Left lobe of liver (tissue), 2 donors: Measurements from ENCODE around the gene ERC1. TPM values are rescaled to one million over a fixed set of nuclear protein-coding genes. Genes with fewer than 3 reads are reported as not detected.
"Not testable (repeated sequence)": the region's sequence is repeated elsewhere in the genome, so short reads cannot be mapped to it uniquely, and the experiment has no call there.

Experiments
- ATAC-seq: fragments of 200-7000 bp; cut with Tn5 transposase; one replicate; pipeline ENCODE4 v1.9.1; 2020; ENCODE audit warnings: mild to moderate bottlenecking, moderate library complexity
- DNase-seq: peaks from one replicate; pipeline ENCODE4 v3.0.0-alpha.2; 2020; ENCODE audit warnings: low spot score
- total RNA-seq: library from RNA; stranded (reverse); gene quantifications from one replicate; pipeline ENCODE4 v1.2.1, GENCODE V29; 2021
- donor health status: DM: no; HTN: no; CAD: no; lungs with moderate emphysema.
- donor health status: DM: no; HTN: yes; CAD: no.

Gene ERC1
- total RNA-seq, 1 donor from 2014 or later = 27.8 TPM

DNA sequence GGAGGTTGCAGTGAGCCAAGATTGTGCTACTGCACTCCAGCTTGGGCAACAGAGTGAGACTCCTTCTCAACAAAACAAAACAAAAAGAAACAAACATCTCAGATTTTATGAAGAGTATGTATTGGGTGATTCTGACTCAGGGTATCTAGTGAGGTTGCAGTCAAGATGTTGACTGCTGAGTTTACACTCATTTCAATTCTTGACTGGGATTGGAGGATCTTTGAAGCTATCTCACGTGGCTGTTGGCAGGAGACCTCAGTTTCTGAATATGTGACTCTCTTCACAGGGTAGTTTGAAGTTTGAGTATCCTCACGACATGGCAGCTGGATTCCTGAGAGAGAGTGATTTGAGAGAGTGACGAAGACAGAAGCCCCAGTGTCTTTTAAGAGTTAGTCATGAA lies 29.4 kb downstream of the ERC1 start:
- ATAC-seq (no peak), DNase-seq (no peak)

GRCh38 chr12:1022032-1022970 lies 31.3 kb downstream of the ERC1 start:
- ATAC-seq = peak; percentile 82

DNA sequence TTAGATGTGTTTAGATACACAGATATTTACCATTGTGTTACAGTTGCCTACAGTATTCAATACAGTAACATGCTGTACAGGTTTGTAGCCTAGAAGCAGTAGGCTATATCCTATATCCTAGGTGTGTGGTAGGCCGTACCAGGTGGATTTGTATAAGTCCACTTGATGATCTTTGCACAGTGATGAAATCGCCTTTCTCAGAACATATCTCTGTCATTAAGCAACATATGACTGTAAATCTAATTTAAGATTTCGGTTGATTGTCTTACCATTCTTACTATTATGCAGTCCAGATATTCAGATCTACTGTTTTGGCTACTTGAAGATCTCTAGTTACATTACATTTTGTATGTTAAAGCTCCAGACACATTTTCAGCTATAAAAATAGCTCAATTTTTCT lies 39.8 kb downstream of the ERC1 start:
- ATAC-seq = no peak
- DNase-seq = no peak

More at GRCh38 chr12:1022032-1022970, 31.3 kb downstream of the ERC1 start:
- no peak for DNase-seq

DNA sequence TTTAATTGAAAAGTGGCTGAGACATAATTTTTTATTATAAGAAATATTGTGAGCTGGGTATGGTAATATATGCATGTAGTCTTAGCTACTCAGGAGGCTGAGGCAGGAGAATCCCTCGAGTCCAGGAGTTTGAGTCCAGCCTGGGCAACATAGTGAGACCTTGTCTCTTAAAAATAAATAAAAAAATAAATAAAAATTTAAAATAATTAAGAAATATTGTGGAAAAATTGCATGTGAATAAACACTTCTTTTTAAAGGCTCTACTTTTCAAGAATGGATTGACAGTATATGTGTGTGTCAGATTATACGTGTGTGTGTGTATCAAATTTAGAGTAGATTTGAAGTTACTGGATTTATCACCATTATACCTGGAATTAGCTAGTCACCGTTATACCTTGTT lies 43.2 kb downstream of the ERC1 start:
- DNase-seq = no peak
- no peak for ATAC-seq

GRCh38 chr12:1034751-1035457 lies 43.9 kb downstream of the ERC1 start:
- no peak for DNase-seq
- no peak for ATAC-seq

GRCh38 chr12:1041478-1041877 lies 50.5 kb downstream of the ERC1 start:
- ATAC-seq = no peak
- no peak for DNase-seq

DNA sequence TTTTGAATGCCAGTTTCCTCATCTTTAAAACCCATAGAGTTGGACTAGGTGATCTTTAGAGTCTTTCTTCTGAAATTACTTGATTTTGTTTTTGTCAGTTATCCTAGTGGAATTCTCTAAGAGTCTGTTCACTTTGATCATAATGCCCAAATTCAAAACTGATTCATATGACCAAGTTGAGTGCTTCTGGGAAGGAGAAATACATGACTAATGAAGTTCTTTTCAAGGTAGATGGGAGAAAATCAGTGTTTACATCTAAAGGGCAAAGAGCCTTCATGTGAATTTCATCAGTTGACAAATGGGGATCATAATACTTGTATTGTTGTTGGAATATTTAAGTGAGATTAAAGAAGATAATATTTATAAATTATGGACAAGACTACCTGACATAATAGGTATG lies 53.2 kb downstream of the ERC1 start:
- ATAC-seq = no peak

GRCh38 chr12:1044696-1045095 lies 53.7 kb downstream of the ERC1 start:
- ATAC-seq (no peak), DNase-seq (no peak)

More for the DNA sequence above, 53.2 kb downstream of the ERC1 start:
- DNase-seq = no peak

DNA sequence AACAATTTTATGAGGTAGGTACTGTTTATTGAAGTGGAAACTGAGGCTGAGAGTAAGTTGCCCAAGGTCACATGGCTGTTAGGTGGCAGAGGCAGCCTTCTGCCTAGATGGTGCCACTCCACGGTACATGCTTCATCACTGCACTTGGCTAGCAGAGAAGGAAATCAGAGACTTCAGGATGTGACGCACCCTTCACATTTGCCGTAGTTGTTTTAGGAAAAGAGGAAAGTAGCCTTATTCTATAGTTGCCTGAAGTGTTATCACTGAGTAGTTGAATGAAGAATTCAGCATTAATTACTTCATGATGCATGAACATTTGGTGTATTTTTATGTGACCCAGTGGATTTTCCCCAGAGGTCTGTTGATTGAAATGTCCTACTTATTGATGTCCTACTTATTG lies 55.7 kb downstream of the ERC1 start:
- no peak for DNase-seq
- ATAC-seq = no peak

DNA sequence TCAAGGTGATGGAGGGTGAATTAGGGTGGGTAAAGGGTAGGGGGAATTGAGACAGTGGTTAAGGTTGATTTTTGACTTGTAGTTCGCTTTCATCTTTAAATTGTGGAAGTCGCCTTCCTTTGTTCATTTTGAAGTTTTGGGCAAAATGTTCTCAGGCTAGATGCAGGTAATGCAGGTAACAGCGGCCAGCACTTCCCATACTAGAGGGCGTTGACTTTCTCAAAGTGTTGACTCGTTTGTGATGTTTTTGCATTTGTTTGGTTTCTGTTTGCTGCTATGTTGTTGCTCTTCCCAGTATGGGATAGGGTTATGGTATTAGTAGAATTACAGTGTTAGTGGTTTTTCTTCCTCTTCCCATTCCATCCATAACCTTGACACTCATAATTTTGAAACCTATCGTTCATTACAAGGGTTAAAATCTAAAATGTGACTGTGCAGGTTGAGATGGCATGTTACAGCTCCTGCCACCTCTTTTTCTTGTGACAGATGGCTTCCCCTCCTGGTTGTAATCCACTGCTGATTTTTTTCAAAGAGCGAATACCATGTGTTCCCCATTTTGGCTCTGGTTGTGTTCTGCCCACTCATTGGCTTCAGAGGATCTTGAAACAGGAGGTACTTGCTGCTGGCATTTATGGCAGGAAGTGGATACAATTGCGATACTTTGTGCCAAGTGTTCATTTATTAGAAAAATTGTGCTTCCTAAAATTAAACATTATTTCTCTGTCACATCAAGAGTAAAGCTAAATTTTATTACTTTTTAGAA lies 57.1 kb downstream of the ERC1 start:
- ATAC-seq (peak; percentile 31), DNase-seq (no peak)

- DNase-seq (no peak), ATAC-seq (no peak)
These were observed 59.2 kb downstream of the ERC1 start for GRCh38 chr12:1050059-1050707.

DNA sequence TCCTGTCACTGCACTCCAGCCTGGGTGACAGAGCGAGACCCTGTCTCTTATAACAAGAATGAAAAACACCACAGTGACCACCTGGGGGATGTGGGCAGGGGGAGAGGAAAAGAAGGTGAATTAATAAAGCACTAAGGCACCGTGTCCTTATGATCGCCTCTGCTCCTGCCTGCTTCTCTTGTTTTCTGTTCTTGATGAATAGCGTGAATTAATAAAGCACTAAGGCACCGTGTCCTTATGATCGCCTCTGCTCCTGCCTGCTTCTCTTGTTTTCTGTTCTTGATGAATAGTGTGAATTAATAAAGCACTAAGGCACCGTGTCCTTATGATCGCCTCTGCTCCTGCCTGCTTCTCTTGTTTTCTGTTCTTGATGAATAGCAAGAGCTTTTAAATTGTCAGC lies 60.6 kb downstream of the ERC1 start:
- not testable (repeated sequence) for ATAC-seq, DNase-seq

DNA sequence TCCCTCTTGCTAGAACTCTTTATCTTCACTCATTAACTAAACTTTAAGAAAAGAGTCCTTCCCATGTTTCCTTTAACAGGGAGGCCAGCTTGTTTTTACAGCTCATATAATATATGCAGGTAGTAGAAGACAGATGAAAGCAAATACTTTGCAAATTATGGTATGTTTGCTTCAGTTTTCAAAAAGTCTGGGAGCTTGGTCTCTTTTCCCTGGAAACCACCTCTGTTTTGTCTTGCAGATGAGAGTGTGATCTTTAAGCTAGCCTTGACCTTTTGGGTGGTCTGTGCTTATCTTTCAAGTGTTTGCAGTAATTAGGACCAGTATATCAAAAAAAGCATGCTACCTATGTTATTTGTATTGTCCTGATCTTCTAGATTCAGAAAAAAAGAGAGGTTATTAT lies 62.7 kb downstream of the ERC1 start:
- no peak for DNase-seq
- no peak for ATAC-seq

DNA sequence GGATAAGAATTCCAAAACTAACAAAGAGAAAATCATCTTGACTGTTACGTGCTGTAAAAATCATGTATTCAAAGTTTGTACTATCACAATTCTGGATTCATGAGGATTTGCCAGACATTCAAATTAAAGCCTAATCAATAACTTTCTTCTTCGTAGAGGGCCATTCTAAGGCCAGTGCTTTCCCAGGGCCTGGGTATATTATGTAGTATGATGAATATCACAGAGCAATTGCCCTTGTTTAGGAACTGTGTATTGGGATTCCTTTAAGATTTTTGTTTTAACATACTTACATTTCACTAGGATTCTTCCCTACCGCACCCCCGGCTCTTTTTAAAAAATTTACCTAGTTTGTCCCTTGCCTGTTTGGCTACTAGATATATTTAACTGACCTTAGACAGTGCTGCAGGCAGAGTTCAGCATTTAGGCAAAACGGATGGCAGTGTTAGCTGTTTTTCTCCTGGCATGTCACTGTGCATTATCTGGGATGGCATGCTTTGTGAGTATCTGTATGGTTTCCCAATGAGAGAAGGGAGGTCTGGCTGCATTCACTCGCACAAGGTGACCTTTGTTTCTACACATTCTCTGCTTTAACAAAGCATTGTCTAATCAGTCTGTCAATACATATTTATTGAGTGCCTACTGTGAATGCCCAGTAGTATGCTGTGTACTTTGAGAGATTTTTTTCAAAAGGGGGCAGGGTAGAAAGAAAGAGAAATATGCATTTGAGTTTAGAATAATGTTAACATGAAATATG lies 63.3 kb downstream of the ERC1 start:
- peak; percentile 53 for DNase-seq
- ATAC-seq = peak; percentile 94

GRCh38 chr12:1056390-1056789 lies 65.4 kb downstream of the ERC1 start:
- no peak for DNase-seq
- no peak for ATAC-seq

DNA sequence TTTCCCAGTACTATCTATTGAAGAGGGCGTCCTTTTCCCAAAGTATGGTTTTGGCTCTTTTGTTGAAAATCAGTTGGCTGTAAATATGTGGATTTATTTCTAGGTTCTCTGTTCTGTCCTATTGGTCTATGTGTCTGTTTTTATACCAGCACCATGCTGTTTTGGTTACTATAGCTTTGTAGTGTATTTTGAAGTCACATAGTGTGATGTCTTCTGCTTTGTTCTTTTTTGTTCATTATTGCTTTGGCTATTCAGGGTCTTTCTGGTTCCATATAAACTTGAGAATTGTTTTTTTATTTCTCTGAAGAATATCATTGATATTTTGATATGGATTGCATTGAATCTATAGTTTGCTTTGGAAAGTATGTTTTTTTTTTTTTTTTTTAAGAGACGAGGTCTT lies 67.4 kb downstream of the ERC1 start:
- no peak for ATAC-seq
- DNase-seq = no peak

GRCh38 chr12:1059162-1059561 lies 68.1 kb downstream of the ERC1 start:
- DNase-seq (no peak), ATAC-seq (peak; percentile 58)

DNA sequence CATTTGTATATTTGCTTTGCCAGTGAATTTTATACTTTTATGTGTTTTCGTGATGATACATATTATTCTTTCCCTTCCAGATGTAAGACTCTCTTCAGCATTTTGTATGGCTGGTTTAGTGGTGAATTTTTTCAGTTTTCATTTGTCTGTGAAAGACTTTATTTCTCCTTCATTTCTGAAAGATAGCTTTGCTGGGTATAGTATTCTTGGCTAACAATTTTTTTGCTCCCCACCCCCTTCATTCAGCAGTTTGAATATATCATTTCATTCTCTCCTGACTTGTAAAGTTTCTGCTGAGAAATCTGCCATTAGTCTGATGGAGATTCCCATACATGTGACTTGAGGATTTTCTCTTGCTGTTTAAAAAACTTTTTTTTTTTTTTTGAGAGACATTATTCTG lies 72.8 kb downstream of the ERC1 start:
- ATAC-seq (no peak), DNase-seq (no peak)

- DNase-seq = no peak
- no peak for ATAC-seq
These were observed 73.3 kb downstream of the ERC1 start for GRCh38 chr12:1064317-1064716.

GRCh38 chr12:1065629-1066028 lies 74.6 kb downstream of the ERC1 start:
- no peak for ATAC-seq
- DNase-seq = no peak
